ENCODE measurements around the gene RYR2.
"Not testable (repeated sequence)": the region's sequence is repeated elsewhere in the genome, so short reads cannot be mapped to it uniquely, and the experiment has no call there.

RYR2 gene

GRCh38 chr1:237566581-237566980 is 524.6 kb downstream of the RYR2 start:
- no peak for DNase-seq (ENCODE audit: low spot score)

- DNase-seq (ENCODE audit: low spot score): no peak
These were observed 527.0 kb downstream of the RYR2 start for GRCh38 chr1:237568955-237569354.

DNA sequence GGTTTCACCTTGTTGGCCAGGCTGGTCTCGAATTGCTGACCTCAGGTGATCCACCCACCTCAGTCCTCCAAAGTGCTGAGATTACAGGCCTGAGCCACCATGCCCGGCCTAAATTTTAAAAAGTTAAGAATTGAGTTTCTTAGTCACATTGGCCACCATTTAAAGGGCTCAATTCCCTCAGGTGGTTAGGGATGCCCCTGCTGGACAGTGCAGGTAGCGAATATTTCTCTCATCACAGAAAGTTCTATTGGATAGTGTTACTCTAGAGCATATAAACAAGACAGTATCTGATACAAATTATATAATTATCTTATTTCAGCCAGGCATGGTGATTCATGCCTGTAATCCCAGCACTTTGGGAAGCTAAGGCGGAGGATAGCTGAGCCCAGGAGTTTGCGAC is 528.5 kb downstream of the RYR2 start:
- no peak for DNase-seq (ENCODE audit: low spot score)

GRCh38 chr1:237574536-237574935 is 532.6 kb downstream of the RYR2 start:
- no peak for DNase-seq (ENCODE audit: low spot score)

GRCh38 chr1:237578540-237578939 is 536.6 kb downstream of the RYR2 start:
- no peak for DNase-seq (ENCODE audit: low spot score)

- no peak for DNase-seq (ENCODE audit: low spot score)
These were observed 538.7 kb downstream of the RYR2 start for GRCh38 chr1:237580726-237581125.

DNA sequence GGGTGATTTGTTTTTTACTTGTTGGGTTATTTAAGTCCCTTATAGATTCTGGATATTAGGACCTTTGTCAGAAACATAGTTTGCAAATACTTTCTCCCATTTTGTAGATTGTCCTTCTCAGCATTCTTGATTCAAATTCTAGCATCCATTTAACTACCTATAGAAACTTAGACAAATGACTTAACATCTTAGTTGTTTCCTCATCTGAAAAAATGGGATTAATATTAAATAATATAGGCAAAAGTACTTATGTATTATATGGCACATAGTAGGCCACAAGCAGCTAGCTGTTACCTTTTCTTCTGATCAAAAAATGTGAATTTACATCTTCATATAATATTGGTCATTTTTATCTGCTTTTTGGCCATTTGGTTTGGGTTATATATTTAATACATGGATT is 541.3 kb downstream of the RYR2 start:
- DNase-seq (ENCODE audit: low spot score): no peak

DNA sequence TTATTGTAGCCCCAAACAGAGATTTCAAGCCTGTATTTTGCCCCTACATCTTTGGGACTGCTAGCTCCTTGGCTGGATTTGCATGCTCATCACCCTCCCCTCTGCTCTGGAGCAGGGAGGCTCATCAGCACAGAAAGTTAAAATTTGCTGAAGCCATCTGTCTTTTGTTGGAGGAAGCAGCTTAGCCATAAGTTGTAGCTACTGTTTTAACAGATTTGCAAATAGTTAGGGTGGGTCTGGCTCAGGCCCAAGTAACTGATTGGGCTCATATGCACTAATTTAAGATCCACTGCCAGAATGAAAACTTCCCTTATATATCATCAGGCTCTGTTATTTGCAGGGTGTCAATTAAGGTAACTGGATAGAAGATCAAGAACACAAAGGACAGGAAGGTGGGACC is 541.8 kb downstream of the RYR2 start:
- no peak for DNase-seq (ENCODE audit: low spot score)

DNA sequence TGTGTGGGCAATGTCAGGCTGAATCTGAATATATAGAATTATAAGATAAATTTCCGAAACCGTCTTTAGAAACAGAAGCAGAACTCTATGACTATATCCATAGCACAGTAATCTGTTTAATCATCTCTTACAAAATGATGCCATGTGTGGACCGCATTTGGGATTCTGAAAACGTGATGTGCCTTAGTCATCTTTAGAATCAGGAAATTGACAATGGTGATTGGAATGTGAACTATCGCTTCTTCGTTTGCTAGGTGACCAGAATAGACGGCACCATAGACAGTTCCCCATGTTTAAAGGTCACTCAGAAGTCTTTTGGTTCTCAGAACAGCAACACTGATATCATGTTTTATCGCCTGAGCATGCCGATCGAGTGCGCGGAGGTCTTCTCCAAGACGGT is 548.4 kb downstream of the RYR2 start:
- no peak for DNase-seq (ENCODE audit: low spot score)

DNA sequence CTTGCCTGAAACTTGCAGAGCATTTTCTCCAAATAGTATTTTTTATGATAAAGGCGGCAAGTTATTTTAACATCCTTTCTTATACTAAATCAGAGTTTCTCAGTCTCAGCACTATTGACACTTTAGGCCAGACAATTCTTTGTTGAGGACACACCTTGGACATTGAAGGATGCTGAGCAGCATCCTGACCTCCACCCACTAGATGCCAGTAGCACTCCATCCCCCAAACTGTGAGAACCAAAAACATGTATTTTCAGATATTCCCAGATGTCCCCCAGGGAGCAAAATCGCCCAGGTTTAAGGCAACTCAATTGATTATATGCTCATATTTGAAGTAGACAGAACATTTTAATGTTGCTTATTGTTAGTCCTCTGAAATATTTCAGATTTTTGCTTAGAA is 549.4 kb downstream of the RYR2 start:
- no peak for DNase-seq (ENCODE audit: low spot score)

DNA sequence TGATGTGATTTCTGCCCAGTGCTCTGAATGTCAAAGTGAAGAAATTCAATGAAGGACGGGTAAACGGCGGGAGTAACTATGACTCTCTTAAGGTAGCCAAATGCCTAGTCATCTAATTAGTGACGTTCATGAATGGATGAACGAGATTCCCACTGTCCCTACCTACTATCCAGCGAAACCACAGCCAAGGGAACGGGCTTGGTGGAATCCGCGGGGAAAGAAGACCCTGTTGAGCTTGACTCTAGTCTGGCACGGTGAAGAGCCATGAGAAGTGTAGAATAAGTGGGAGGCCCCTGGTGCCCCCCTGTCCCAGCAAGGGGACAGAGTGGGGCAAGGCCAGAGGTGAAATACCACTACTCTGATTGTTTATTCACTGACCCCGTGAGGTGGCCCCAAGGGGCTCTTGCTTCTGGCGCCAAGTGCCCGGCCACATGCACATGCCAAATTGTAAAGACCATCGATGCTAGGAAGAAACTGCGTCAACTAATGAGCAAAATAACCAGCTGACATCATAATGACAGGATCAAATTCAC is 561.1 kb downstream of the RYR2 start:
- DNase-seq (ENCODE audit: low spot score): not testable (repeated sequence)

GRCh38 chr1:237608433-237608832 is 566.4 kb downstream of the RYR2 start:
- DNase-seq (ENCODE audit: low spot score): no peak

DNA sequence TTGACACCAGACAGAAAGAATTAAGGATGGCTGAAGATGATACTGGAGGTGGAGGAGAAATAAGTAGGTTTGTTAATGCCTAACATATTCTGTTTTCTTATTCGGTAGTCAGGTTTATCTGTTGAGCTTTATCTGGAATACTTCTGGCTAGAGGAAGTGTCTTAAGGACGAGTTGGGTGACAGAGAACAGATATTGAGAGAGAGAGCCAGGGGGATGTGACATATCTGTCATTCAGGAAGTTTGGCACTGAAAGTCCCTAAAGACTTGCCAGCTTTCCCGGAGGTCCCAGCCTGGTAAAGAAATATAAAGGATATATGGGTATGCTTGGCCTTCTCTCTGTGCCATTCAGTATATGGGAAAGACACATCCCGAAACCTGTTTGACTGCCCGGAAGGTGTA is 568.2 kb downstream of the RYR2 start:
- DNase-seq (ENCODE audit: low spot score): no peak

DNA sequence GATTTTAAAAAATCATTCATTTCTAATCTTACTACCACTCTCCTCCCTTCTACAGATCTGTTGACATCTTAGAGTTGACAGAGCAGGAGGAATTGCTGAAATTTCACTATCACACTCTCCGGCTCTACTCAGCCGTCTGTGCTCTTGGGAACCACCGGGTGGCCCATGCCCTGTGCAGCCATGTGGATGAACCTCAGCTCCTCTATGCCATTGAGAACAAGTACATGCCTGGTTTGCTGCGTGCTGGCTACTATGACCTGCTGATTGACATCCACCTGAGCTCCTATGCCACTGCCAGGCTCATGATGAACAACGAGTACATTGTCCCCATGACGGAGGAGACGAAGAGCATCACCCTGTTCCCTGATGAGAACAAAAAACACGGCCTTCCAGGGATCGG is 572.0 kb downstream of the RYR2 start:
- no peak for DNase-seq (ENCODE audit: low spot score)

DNA sequence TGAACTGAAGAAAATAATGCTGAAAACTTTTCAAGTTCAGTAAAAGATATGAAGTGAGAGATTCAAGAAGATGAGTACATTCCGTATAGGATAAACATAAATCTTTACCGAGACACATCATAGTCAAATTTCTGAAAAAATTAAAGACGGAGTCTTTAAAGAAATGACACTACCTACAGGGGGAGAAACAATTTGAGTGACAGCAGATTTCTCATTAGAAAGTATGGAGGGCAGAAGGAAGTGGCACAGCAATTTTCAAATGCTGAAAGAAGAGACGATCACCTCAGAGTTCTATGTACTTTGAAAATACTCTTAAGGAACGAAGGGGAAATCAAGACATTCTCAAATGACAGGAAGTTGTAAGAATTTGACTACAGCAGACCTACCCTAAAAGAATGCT is 577.6 kb downstream of the RYR2 start:
- no peak for DNase-seq (ENCODE audit: low spot score)

DNA sequence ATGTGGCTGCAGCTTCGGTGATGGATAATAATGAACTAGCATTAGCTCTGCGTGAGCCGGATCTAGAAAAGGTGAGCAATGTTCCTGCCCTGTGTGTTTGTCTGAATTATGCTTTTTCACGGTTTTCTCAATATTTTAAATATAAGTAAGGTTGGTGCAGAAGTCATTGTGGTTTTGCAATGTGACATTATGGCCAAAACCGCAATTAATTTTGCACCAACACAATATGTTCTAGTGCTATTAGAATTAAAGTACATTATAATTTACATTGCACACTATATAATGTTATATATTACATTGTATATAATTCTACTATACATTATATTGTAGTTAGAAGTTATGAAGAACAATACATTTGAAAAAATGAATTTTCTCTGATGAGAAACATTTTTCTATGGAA is 592.9 kb downstream of the RYR2 start:
- DNase-seq (ENCODE audit: low spot score): no peak

- DNase-seq (ENCODE audit: low spot score): no peak
These were observed 596.6 kb downstream of the RYR2 start for GRCh38 chr1:237638555-237638954.

DNA sequence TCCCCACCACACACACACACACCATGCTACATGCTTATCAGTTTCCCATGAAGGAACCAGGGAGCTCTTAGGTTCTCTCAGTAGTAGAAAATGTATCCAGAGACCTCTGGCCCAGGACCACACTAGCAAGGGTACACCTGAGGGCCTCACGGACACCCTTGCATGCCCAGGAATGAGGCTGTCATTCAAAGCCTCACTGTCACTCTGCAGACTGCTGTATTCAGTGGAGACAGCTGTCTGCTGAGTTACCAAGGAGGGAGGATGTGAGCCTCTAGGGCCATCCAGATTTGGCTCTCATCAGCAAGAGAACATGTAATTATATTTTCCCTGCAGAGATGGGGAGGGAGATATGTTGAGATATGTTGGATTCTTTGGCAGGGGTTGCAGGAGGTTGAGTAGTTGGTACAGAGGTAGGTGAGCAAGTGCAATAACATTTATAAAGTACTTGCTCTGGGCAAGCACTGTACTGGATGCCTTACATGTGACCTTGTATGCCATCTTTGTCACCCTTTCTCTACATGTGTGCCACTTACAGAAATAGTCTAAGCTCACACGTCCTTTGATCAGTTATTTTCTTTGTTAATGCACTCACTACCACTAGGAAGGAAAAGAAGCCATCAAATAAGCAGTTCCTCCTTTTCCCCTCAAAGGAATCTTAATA is 598.2 kb downstream of the RYR2 start:
- DNase-seq (ENCODE audit: low spot score): no peak

DNA sequence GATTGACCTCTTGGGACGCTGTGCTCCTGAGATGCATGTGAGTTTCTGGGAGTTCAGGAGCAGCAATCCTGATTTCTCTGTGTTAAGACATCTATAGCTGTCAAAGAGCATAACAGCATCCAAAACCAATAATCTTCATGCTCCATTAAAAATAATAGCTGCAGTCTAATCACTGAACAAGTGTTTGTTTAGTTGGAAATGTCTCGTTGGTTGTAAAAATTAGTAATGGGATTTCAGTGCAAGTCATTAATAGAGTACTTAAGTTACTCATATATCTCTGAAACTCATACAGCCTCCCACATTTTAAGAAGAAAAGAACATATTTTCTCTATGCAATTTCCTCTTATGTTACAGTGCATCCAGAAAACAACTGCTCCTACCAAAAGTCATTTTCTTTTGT is 599.0 kb downstream of the RYR2 start:
- no peak for DNase-seq (ENCODE audit: low spot score)

DNA sequence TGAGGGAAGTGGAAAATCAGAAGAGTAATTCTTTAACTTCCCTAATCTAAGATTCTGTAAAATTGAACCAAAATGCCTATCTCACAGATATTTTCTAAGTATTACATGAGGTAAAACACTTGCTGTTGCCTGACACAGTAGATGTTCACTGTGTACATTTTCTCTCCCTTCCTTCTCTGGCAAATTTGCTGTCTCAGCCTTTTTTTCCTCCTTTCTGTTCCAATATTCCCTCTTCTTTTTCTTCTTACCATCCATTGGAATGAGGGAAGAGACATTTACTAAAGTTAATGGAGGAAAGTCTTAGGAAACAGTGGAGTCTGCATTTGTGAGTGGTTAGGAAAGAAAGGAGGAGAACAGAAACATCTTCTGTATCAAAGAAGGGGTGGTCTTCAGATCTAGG is 608.8 kb downstream of the RYR2 start:
- DNase-seq (ENCODE audit: low spot score): no peak

DNA sequence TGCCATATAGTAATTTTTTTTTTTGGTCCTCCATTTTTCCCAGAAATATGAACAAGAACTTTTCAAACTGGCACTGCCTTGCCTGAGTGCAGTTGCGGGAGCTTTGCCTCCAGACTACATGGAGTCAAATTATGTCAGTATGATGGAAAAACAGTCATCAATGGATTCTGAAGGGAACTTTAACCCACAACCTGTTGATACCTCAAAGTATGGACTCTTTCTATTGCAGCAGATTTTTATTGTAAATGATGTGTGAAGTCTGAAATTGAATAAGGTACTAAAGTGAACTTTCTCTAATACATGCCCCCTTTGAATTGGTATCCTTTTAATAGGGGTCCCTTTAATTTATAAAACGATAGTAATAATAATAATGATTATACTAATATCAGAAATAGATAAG is 613.8 kb downstream of the RYR2 start:
- DNase-seq (ENCODE audit: low spot score): no peak

DNA sequence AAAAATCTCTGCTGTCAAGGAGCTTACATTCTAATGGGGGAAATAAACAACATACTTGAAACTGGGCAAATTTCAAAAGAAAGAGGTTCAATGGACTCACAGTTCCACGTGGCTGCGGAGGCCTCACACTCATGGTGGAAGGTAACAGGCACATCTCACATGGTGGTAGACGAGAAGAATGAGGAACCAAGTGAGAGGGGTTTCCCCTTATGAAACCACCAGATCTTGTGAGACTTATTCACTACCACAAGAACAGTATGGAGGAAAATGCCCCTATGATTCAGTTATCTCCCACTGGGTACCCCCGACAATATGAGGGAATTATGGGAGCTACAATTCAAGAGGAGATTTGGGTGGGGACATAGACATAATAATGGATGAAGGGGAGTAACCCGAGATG is 622.4 kb downstream of the RYR2 start:
- no peak for DNase-seq (ENCODE audit: low spot score)

GRCh38 chr1:237670302-237670701 is 628.3 kb downstream of the RYR2 start:
- DNase-seq (ENCODE audit: low spot score): no peak

DNA sequence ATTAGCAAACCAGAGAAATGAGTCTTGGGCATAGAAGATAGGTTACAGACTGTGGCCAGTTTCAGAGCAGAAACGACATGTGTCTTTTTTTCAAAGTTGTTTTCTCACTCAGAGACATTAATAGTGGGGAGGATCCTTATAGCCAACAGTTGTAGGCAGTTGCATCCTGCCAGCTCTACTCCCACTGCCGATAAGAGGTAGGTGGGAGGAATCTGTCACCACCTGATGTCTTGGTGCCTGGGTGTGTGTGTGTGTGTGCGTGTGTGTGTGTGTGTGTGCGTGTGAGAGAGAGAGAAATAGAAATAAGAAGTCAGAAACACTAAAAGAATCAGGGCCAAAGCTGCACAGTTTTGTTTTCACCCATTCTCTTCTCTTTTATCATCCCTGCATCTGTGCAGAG is 629.3 kb downstream of the RYR2 start:
- no peak for DNase-seq (ENCODE audit: low spot score)

GRCh38 chr1:237671935-237672334 is 630.0 kb downstream of the RYR2 start:
- no peak for DNase-seq (ENCODE audit: low spot score)

All from pons (tissue), 1 donor.